H1 (cell line): ENCODE results near the gene CWC15. TPM values are rescaled to one million over a fixed set of nuclear protein-coding genes. Genes with fewer than 3 reads are reported as not detected.

ENCODE experiments used
- CTCF ChIA-PET: fragments of 300-600 bp; sonication (Branson Sonifier 250); formaldehyde crosslinking; loops from one replicate; lab custom pipeline; 2021; ENCODE audit not compliant: partially characterized antibody; lab: Charles Lee
- POLR2A ChIA-PET: fragments of 300-600 bp; sonication (Branson Sonifier 250); formaldehyde crosslinking; loops from one replicate; lab custom pipeline; 2021; ENCODE audit warnings: inconsistent platforms; ENCODE audit not compliant: partially characterized antibody; lab: Charles Lee
- DNase-seq, 2 experiments: peaks; one replicate each; pipeline versions ENCODE4 v3.0.0 to v3.0.0-alpha.2; 2010 to 2022; ENCODE audit warnings: low spot score in 2 of 2, low read depth in 1 of 2, mixed read lengths in 1 of 2
- FAIRE-seq: peaks from 2 replicates; lab custom pipeline; 2011; peaks lifted over from hg19 to GRCh38; lab: Jason Lieb, UNC
- H2AFZ ChIP-seq: 2 replicates; pipeline ENCODE4 v1.8.1; 2012; ENCODE audit warnings: low read length, inconsistent platforms
- H2AK5ac ChIP-seq: 2 replicates; pipeline ENCODE4 v1.6.1; 2013; ENCODE audit warnings: low read depth, low read length
- H2BK120ac ChIP-seq: replicated peaks from 2 replicates; pipeline ENCODE3; 2013; ENCODE audit warnings: low read depth, low read length, inconsistent platforms
- H2BK12ac ChIP-seq: 2 replicates; pipeline ENCODE4 v1.6.1; 2013; ENCODE audit warnings: low read depth, low read length
- H2BK15ac ChIP-seq: 2 replicates; pipeline ENCODE4 v1.6.1; 2013; ENCODE audit warnings: low read length
- H2BK20ac ChIP-seq: 2 replicates; pipeline ENCODE4 v1.6.1; 2013; ENCODE audit warnings: low read length
- H2BK5ac ChIP-seq: 2 replicates; pipeline ENCODE4 v1.6.1; 2013; ENCODE audit warnings: low read depth, low read length
- H3K14ac ChIP-seq: 2 replicates; pipeline ENCODE4 v1.6.1; 2013; ENCODE audit warnings: inconsistent platforms; ENCODE audit not compliant: insufficient read length
- H3K18ac ChIP-seq: 2 replicates; pipeline ENCODE4 v1.6.1; 2013; ENCODE audit warnings: low read length; ENCODE audit errors: extremely low read depth
- H3K23ac ChIP-seq: 2 replicates; pipeline ENCODE4 v1.6.1; 2013; ENCODE audit warnings: inconsistent platforms; ENCODE audit not compliant: insufficient read length
- H3K23me2 ChIP-seq: 2 replicates; pipeline ENCODE4 v1.6.1; 2013; ENCODE audit warnings: low read depth, low read length
- H3K27ac ChIP-seq: 2 replicates; pipeline ENCODE4 v1.6.1; 2011; ENCODE audit warnings: low read depth, low read length, inconsistent platforms
- H3K27me3 ChIP-seq, 4 experiments: replicated peaks in 1 of 4; 1 replicate in 1 of 4; 2 replicates in 3 of 4; pipeline versions ENCODE4 v1.6.1 to v1.8.1; 2011 to 2013; ENCODE audit warnings: low read length in 3 of 4, mild to moderate bottlenecking in 3 of 4, inconsistent platforms in 2 of 4, mixed read lengths in 2 of 4, moderate library complexity in 1 of 4; ENCODE audit not compliant: control insufficient read depth in 3 of 4, insufficient read depth in 3 of 4; ENCODE audit errors: extremely low read depth in 1 of 4
- H3K36me3 ChIP-seq, 4 experiments: 2 replicates each; pipeline versions ENCODE4 v1.6.1 to v1.8.1; 2011 to 2013; ENCODE audit warnings: mild to moderate bottlenecking in 4 of 4, low read length in 3 of 4, moderate library complexity in 2 of 4, control low read depth in 1 of 4, inconsistent platforms in 1 of 4; ENCODE audit not compliant: insufficient read depth in 4 of 4, control insufficient read depth in 2 of 4
- H3K4ac ChIP-seq: replicated peaks from 2 replicates; pipeline ENCODE3; 2013; ENCODE audit warnings: low read length, low read depth, mixed read lengths, inconsistent platforms; ENCODE audit not compliant: insufficient read length
- H3K4me1 ChIP-seq, 4 experiments: replicated peaks in 1 of 4; 1 replicate in 1 of 4; 2 replicates in 3 of 4; pipeline versions ENCODE4 v1.6.1 to v1.8.1; 2011 to 2013; ENCODE audit warnings: low read length in 3 of 4, inconsistent platforms in 2 of 4, mixed read lengths in 1 of 4; ENCODE audit not compliant: insufficient read depth in 4 of 4, control insufficient read depth in 3 of 4
- H3K4me2 ChIP-seq, 2 experiments: 2 replicates each; pipeline versions ENCODE4 v1.6.1 to v1.8.1; 2011 to 2013; ENCODE audit warnings: low read depth in 2 of 2, low read length in 2 of 2, control low read depth in 1 of 2, inconsistent platforms in 1 of 2, mild to moderate bottlenecking in 1 of 2; ENCODE audit not compliant: insufficient read depth in 1 of 2
- H3K4me3 ChIP-seq, 4 experiments: fragments of 200-600, 300-600 bp in 1 of 4; sonication (generic), shearing (Covaris generic), sonication (Bioruptor Twin) in 1 of 4; 2 replicates each; pipeline versions ENCODE4 v1.5.1 to v1.8.1; 2011 to 2016; ENCODE audit warnings: low read length in 4 of 4, low read depth in 3 of 4, control low read depth in 2 of 4, inconsistent platforms in 2 of 4, mild to moderate bottlenecking in 2 of 4, mixed read lengths in 1 of 4, moderate library complexity in 1 of 4; ENCODE audit not compliant: insufficient read depth in 2 of 4; ENCODE audit errors: extremely low read depth in 1 of 4
- H3K56ac ChIP-seq: replicated peaks from 2 replicates; pipeline ENCODE3; 2013; ENCODE audit warnings: low read depth, mild to moderate bottlenecking, mixed read lengths, low read length, inconsistent platforms; ENCODE audit not compliant: insufficient read length
- H3K79me1 ChIP-seq: 2 replicates; pipeline ENCODE4 v1.6.1; 2013; ENCODE audit warnings: low read depth, low read length, control low read depth
- H3K79me2 ChIP-seq, 2 experiments: 2 replicates each; pipeline versions ENCODE4 v1.6.1 to v1.8.1; 2012 to 2013; ENCODE audit warnings: low read length in 2 of 2, mild to moderate bottlenecking in 2 of 2, inconsistent platforms in 1 of 2; ENCODE audit not compliant: insufficient read depth in 2 of 2, control insufficient read depth in 1 of 2
- H3K9ac ChIP-seq, 4 experiments: replicated peaks in 1 of 4; 1 replicate in 1 of 4; 2 replicates in 3 of 4; pipeline versions ENCODE4 v1.6.1 to v1.8.1; 2011 to 2013; ENCODE audit warnings: low read depth in 3 of 4, low read length in 3 of 4, control low read depth in 2 of 4, mild to moderate bottlenecking in 2 of 4, moderate library complexity in 2 of 4, inconsistent platforms in 1 of 4; ENCODE audit errors: extremely low read depth in 1 of 4
- H3K9me3 ChIP-seq, 2 experiments: 2 replicates each; pipeline versions ENCODE4 v1.6.1 to v1.8.1; 2012 to 2013; ENCODE audit warnings: mild to moderate bottlenecking in 2 of 2, moderate library complexity in 2 of 2, control low read depth in 1 of 2, inconsistent platforms in 1 of 2, low read depth in 1 of 2, low read length in 1 of 2, mixed read lengths in 1 of 2; ENCODE audit not compliant: insufficient read depth in 2 of 2
- H4K20me1 ChIP-seq, 2 experiments: replicated peaks in 1 of 2; 2 replicates each; pipeline versions ENCODE3 to v1.8.1; 2011 to 2013; ENCODE audit warnings: inconsistent platforms in 2 of 2, low read length in 2 of 2, mild to moderate bottlenecking in 1 of 2; ENCODE audit not compliant: insufficient read depth in 2 of 2, control insufficient read depth in 1 of 2
- H4K5ac ChIP-seq: 2 replicates; pipeline ENCODE4 v1.6.1; 2013; ENCODE audit warnings: low read length, low read depth, mixed read lengths, inconsistent platforms; ENCODE audit not compliant: insufficient read length
- H4K8ac ChIP-seq: 2 replicates; pipeline ENCODE4 v1.8.0; 2013; ENCODE audit warnings: mild to moderate bottlenecking, moderate library complexity, low read length, inconsistent platforms; ENCODE audit not compliant: insufficient read depth; ENCODE audit errors: extremely low read depth
- H4K91ac ChIP-seq: replicated peaks from 2 replicates; pipeline ENCODE3; 2013; ENCODE audit warnings: low read length, mixed read lengths, inconsistent platforms; ENCODE audit not compliant: insufficient read length
- CTCF ChIP-seq, 3 experiments: IDR thresholded peaks; 1 replicate in 2 of 3; 2 replicates in 1 of 3; pipeline versions ENCODE4 v1.5.1 to v1.6.1; 2011; ENCODE audit warnings: low read length in 3 of 3, mild to moderate bottlenecking in 3 of 3, inconsistent platforms in 2 of 3, low read depth in 1 of 3, moderate library complexity in 1 of 3; ENCODE audit not compliant: insufficient read depth in 1 of 3; ENCODE audit errors: control extremely low read depth in 1 of 3
- RAD21 ChIP-seq, 2 experiments: IDR thresholded peaks in 1 of 2; conservative IDR thresholded peaks in 1 of 2; 2 replicates each; pipeline ENCODE4 v1.6.1; 2011; ENCODE audit warnings: low read depth in 2 of 2, low read length in 2 of 2, improper control_type of control experiment in 1 of 2, inconsistent platforms in 1 of 2, mild to moderate bottlenecking in 1 of 2, moderate library complexity in 1 of 2
- RFX5 ChIP-seq: IDR thresholded peaks from 2 replicates; pipeline ENCODE4 v1.6.1; 2011; ENCODE audit warnings: low read depth, low read length, improper control_type of control experiment, borderline replicate concordance
- WGBS, 2 experiments: shearing (Covaris generic) in 1 of 2; methylation state at CpG; one replicate each; pipeline versions ENCODE4 v1.1.6 to v1.1.7; 2013 to 2015; ENCODE audit warnings: low lambda C conversion rate in 2 of 2, mixed read lengths in 2 of 2, inconsistent platforms in 1 of 2, low coverage in 1 of 2, missing lambda C conversion rate in 1 of 2; ENCODE audit not compliant: insufficient replicate concordance in 2 of 2, insufficient coverage in 1 of 2, insufficient read length in 1 of 2; ENCODE audit errors: extremely low coverage in 1 of 2, missing lambda C conversion rate in 1 of 2; 5-methylcytosine and 5-hydroxymethylcytosine counted together
- polyA plus RNA-seq, 7 experiments: library from polyadenylated mRNA; depleted of rRNA in 3 of 7; stranded (reverse) in 5 of 7; unstranded in 2 of 7; fragments of >200 nt in 5 of 7; fragments of 200-250 nt in 2 of 7; gene quantifications; 1 replicate in 5 of 7; 2 replicates in 1 of 7; 4 replicates in 1 of 7; pipeline versions ENCODE4 v1.2.1 to v1.2.3, GENCODE V29; 2011 to 2013; ENCODE audit warnings: missing spikeins in 2 of 7, mixed read lengths in 2 of 7
- total RNA-seq: library from RNA; stranded (reverse); fragmentation: NEBNext Ultra II Directional; extraction: Animal tissue kit (Norgen Biotek cat#: 25700); gene quantifications from 2 replicates; pipeline ENCODE4 v1.2.1, GENCODE V29; 2021

The CWC15 gene
- total and polyA plus RNA-seq, 2 of the 8 experiments (the other 6 are each of a cell fraction or from before 2014, with no cell fraction given) = 15.7 to 59.4 TPM

GRCh38 chr11:94968334-94968958, 4.9 kb downstream of the CWC15 start:
- no peaks in the 10 kb centered on the region for H3K27me3 ChIP-seq
- H2BK20ac ChIP-seq = no peak overlapping the region
- no peak overlapping the region for H2BK12ac ChIP-seq
- H3K79me1 ChIP-seq = no peaks in the 10 kb centered on the region; the same call in 1 of the 2 replicates
- no peak overlapping the region for H2BK120ac ChIP-seq
- ChIA-PET POLR2A (interaction anchor here (1.3 kb wide), 1 partner anchor 74 kb away, joined by 3 read pairs; no protein-coding TSS in a partner anchor), CTCF (interaction anchor here (0.7 to 2.0 kb wide), 8 partner anchors 11 to 452 kb away, joined by 3 to 13 read pairs (median 3); no protein-coding TSS in a partner anchor)
- H3K4me2 ChIP-seq = no peak overlapping the region
- peaks cover 0 to 3% of the 10 kb centered on the region in 2 experiments for H4K20me1 ChIP-seq
- no peak overlapping the region for H3K56ac ChIP-seq
- peaks cover 0 to 2% (median 0%) of the 10 kb centered on the region in 4 experiments; a peak in 2 of 7 replicates for H3K4me1 ChIP-seq
- H3K4me3 ChIP-seq = no peak overlapping the region
- no peak overlapping the region for H2BK5ac ChIP-seq
- no peak overlapping the region for H3K9ac ChIP-seq
- no peak overlapping the region for H2BK15ac ChIP-seq
- no peak overlapping the region for H3K23ac ChIP-seq
- no peaks in the 10 kb centered on the region; the same call in 1 of the 2 replicates for H3K23me2 ChIP-seq
- H2AK5ac ChIP-seq = no peak overlapping the region
- no peak overlapping the region for H3K27ac ChIP-seq
- no peak overlapping the region for H4K5ac ChIP-seq
- no peak overlapping the region for H2AFZ ChIP-seq
- no peak overlapping the region for H4K8ac ChIP-seq
- H3K18ac ChIP-seq = no peak overlapping the region
- FAIRE-seq (no peak), DNase-seq (no peak)
- no peak overlapping the region for H4K91ac ChIP-seq
- H3K79me2 ChIP-seq = peaks cover 0 to 12% of the 10 kb centered on the region in 2 experiments; a peak in 2 of 4 replicates
- H3K14ac ChIP-seq = no peak overlapping the region
- no peaks in the 10 kb centered on the region for H3K9me3 ChIP-seq
- peaks cover 23 to 85% (median 45%) of the 10 kb centered on the region in 4 experiments for H3K36me3 ChIP-seq
- H3K4ac ChIP-seq = no peak overlapping the region
- 85% methylated on average over 1 of the region's 1 CpG; no CpG with 5 or more reads in 1 of the 2 experiments for WGBS, 2 experiments
- peak in 1 of 3 experiments; percentile 21; a peak in 2 of 4 replicates for TF ChIP-seq CTCF (IDR thresholded peaks at IDR 0.05; ENCODE audit: control extremely low read depth in 1 of 3, insufficient read depth in 1 of 3, low read depth in 1 of 3, low read length in 3 of 3)
- 0 out of 4 replicates have a peak, but pooled peaks have one; percentile 9 to 12 for TF ChIP-seq RAD21 (IDR thresholded peaks at IDR 0.05 in 1 of 2, conservative IDR thresholded peaks at IDR 0.05 in 1 of 2; ENCODE audit: low read depth in 2 of 2, low read length in 2 of 2)
- no peak for TF ChIP-seq RFX5
